ENCODE data around the gene EXOC6.

GRCh38 chr10:93058139-93058538 is 209.8 kb downstream of the EXOC6 start:
- TF ChIP-seq CTCF (IDR thresholded peaks at IDR 0.05; ENCODE audit: insufficient read depth, low read length) (no peak), POLR2AphosphoS5 (IDR thresholded peaks at IDR 0.05; ENCODE audit: low read depth) (no peak), REST (IDR thresholded peaks at IDR 0.05; ENCODE audit: insufficient replicate concordance, low read depth) (no peak), GABPA (IDR thresholded peaks at IDR 0.05; ENCODE audit: low read depth) (no peak)

All from HL-60 (cell line).